Muscle of arm (tissue), 12 donors: ENCODE results near the gene UBTD1. TPM values are rescaled to one million over a fixed set of nuclear protein-coding genes. Genes with fewer than 3 reads are reported as not detected.
"Not testable (repeated sequence)": the region's sequence is repeated elsewhere in the genome, so short reads cannot be mapped to it uniquely, and the experiment has no call there.

Experiments used
- DNase-seq: peaks from one replicate; pipeline ENCODE4 v3.0.0-alpha.2; 2013
- polyA plus RNA-seq, 12 donors: library from polyadenylated mRNA; unstranded; fragments of 120-200 nt; gene quantifications; one replicate each; pipeline ENCODE4 v1.2.1, GENCODE V29; 2013; ENCODE audit not compliant: insufficient read length in 12 of 12

The UBTD1 gene
- polyA plus RNA-seq, 12 donors: 9.5 to 21.4 (median 12.1) TPM; not detected in 1

DNA sequence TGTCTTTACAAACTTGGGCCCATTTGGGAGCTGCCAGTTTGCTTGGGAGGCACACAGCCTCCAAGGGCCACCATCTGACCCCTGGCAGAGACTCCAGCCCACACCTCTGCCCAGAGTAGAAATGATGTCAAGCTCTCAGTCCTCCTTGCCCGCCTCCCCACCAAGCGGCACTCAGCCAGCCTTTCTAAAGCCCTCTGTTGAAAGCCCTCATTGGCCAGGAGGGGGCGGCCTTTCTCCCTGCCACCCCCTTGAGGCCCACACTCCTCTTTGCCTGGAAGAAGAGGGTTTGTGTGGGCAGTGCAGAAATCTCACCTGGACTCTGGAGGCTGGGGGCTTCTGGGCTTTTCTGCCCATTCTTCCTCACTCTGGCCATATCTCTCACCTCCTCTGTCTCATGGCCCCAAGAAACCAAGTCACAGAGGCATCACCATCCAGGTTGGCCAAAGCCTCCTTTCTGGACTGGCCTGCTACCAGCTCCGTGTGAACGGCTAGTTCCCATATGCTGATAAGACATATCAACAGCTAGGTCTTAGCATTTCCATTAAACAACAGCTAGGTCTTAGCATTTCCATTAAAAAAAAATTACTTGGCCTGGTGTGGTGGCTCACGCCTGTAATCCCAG, 36.1 kb downstream of the UBTD1 start:
- no peak for DNase-seq

DNA sequence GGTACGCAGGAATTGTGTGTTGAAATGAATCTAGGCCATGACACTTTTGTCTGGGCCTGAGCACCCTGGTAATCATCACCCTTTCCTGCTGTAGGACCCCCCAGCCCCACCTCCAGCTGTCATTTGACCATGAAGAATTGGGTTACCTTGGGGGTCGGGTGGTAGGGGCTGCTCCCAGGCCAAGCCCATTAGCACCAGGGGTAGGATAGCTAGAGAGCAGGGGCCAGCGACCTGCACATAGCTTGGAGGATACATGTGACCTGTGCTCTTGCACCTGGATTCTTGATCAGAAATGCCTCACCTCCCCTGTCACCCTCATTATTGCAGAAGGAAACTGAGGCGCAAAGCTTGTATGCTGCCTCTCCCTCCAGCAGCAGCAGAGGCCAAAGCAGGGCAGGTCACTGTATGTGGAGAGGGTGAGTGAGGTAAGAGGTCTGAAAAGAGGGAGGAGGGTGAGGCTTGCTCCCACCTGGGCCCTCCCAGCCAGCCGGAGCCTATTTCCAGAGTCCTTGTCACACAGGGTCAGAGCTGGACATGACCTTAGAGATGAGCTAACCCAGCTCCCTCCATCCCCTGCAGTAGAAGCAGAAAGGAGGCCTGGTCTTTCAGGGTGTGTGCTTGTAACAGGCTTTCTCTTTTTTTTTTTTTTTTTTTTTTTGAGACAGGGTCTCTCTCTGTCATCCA, 38.6 kb downstream of the UBTD1 start:
- no peak for DNase-seq

DNA sequence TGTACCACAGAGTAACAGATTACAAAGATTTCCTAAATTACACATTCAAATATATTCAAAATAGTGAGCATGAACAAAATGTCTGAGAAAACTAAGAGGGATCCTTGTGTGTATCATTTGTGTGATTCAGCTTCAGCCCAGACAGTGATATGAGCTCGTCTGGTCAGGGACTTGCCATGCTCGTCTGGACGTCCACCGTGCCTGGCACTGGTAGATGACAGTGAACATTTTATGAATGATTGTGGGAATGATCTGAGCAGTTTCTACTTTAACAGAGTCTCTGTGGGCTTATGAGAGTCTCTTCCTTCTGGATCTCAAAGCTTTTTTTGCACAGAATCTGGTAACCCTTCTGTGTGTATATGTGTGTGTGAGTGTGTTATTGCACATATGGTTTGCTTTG, 39.7 kb downstream of the UBTD1 start:
- no peak for DNase-seq

DNA sequence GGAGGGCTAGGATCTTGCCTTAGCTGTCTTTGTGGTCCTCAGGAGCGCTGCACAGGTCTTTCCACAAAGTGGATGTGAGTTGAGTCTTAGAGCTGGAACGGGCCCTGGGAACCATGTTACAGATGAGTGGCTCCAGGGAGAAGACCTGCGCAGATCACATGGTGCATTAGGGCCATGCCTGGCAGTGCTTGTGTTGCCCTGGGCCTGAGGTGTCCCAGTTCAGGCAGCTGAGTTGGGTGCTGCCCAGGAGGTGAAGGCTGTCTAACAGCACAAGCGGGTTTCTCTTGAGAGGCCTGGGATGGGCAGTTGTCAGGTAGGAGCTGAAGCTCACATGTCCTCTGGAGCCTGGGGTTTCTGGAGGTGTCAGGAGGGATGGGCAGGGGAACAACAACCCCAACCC, 40.1 kb downstream of the UBTD1 start:
- DNase-seq: no peak

DNA sequence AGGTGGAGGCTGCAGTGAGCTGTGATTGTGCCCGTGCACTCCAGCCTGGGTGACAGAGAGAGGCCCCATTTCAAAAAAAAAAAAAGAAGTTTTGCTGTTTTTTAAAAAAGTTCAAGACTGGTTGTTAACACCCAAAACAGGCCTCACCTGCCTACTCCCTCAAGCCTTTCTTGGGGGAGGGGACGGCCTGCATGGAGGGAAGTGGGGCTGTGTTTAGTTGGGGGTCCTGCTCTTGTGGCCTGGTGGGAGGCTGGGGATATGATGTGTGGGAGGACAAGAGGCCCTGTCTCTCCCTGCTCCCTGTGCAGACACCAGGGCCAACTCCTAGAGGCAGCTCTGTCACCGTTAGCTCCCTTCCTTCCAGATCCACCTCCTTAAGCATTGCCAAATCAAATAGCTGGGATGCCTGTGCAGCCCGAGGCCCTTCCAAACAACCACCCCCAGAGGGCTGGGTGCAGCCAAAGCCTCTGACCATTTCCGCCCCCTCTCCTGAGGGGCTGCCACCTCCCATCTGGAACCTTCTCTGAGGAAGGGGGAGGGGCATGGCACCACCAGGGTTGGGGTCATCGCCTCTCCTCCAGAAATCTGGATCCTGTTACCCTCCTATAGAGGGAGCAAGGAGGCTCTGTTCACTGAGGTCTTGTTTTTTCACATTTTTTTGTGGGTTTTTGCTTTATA, 40.9 kb downstream of the UBTD1 start:
- DNase-seq: no peak

DNA sequence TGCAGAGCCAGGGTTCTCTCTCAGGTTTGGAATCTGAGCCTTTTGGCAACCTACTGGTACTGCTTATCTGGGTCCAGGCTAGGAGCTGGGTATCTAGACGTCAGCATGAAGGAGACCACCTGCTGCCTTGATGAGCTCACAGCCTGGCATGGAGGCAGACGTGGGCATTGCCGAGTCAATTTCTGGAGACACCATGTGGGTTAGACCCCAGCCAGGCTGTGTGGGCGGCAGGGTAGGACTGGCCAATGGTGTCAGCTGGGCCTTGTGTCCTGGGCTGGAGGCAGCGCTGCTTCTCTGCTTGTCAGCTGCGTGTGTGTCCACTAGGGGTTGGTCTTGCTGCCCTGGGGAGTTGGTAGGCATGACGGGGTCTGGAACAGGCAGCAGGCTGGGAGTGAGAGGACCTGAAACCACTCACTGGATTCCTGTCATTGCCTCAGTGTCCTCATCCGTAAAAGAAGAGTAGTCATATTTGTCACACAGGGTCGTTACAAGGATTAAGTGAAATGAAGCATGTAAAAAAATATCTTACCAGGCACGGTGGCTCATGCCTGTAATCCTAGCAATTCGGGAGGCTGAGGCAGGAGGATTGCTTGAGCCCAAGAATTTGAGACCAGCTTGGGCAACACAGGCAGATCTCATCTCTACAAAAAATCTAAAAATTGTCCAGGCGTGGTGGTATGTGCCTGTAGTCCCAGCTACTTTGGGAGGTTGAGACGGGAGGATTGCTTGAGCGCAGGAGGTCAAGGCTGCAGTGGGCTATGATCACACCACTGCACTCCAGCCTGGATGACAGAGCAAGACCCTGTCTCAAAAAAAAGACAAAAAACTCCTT, 42.2 kb downstream of the UBTD1 start:
- no peak for DNase-seq

DNA sequence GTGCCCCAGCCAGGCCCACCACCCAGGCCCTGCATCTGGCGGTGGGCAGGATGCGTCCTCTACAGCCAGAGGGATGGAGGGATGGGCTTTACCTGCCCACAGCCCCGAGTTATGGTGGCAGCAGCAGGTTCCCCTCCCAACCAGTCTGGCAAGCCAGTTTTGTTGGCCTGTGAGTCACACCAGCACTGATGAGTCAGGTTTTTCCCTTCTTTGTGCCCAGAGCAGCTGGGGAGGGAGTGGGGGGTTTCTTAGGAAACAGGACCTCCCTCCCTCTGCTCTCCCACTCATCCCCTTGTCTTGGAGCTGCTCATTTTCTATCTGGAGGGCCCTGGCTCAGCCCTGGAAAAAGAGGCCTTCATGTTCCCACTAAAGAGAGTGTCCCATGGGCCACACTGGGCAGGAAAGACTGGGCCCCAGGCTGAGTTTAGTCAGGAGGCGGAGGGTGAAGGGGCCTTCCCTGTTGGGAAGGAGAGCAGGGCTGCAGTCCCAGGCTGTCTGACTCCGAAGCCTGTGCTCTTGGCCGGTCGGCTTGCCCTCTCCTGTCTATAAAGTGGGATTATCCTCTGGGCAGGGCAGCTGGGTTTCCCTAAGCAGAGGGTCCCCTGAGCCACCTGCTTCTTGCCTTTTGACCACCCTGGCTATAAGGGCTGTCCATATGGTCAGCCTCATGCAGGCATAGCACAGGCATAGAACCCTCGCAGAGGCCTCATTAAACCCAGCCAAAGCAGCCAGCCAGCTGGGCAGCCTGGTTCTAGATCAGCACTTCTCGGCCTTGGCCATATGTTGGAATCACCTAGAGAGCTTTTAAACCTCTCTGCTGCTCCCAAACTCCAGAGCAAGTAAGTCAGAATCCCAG, 43.7 kb downstream of the UBTD1 start:
- peak; percentile 91 for DNase-seq

DNA sequence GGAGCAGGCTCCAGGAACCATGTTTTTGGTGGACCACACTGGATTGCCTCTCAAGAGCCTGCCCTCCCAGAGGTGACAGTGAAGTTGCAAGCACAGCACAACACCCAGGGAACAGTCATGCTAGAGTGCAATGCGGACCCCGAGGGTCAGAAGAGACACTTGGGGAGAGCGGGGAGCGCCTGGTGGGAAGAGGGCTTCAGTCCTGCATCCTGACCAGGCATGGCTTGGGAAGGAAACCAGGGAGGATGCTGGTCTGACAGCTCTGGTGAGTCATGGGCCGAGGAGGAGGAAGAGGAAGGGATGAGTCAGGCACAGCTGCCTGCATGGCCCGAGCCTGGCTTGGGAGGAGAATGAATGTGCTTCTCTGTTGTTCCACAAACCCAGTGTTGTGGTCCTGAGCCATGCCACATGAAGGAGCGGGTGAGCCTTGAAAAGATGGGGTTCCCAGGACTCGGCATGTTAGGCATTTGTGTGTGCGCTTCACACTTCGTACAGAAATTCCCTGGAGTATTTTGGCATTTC, 44.4 kb downstream of the UBTD1 start:
- DNase-seq: peak; percentile 61

DNA sequence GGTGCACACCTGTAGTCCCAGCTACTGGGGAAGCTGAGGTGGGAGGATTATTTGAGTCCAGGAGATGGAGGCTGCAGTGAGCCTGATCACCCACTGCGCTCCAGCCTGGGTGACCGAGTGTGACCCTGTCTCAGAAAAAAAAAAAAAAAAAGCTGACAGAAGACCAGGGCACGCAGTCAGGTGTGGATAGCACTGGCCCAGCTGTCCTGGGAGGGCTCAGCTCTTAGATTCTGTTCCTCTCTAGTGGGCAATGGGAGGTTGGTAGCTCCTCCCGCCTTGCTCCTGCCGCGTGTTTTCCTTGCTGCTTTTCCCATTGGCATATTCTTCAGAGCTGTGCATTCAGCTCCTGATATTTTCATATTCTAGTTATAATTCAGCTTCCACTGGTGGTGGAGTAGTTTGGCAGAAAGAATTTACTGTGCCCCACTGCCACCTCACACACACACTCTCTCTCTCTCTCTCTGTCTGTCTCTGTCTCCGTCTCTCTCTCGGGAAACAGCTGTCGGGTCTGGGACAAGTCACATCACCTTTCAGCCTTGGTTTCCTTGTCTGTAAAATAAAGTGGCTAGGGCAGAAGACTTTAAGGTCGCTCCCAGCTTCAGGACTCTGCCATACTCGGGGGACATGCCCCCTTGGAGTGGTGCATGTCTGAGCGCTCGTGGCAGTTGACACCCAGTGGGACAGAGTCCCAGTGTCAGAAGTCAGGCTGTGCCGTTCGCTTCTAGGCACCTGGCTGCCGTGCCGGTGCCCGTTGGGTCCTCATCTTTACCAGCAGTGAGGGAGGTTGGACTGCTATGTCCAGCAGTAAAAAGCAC, 47.9 kb downstream of the UBTD1 start:
- no peak for DNase-seq

DNA sequence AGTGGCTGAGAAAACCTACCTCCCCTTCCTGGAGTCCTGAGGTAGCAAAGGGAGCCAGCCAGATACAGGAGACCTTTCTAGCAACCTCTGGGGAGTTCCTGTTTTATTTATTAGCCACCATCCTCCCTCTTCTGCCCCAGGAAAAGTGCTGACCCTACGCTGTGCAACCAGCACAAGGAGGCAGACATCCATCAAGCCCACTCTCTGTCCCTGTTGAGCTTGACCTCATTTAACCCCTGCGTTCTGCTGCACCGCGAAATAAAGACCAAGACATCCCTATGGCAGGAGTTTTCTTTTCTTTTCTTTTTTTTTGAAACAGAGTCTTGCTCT, 48.5 kb downstream of the UBTD1 start:
- DNase-seq: no peak

DNA sequence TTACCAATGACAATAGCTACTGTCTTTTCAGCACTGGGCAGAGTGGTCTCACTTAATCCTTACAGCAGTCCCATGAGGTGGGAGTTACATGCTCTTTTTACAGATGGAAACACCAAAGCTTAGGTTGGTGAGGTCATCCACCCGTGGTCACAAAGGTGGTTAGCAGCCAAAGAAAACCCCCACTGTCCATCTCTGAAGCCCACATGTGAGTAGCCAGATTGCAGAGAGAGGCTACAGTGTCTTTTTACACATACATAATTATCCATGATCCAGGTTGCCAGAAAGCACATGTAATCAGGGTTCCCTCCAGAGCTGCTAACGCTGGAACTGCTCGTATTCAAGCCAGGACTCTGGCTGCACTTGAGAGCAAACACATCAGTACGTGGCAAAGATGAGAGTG, 49.2 kb downstream of the UBTD1 start:
- DNase-seq: peak; percentile 52

DNA sequence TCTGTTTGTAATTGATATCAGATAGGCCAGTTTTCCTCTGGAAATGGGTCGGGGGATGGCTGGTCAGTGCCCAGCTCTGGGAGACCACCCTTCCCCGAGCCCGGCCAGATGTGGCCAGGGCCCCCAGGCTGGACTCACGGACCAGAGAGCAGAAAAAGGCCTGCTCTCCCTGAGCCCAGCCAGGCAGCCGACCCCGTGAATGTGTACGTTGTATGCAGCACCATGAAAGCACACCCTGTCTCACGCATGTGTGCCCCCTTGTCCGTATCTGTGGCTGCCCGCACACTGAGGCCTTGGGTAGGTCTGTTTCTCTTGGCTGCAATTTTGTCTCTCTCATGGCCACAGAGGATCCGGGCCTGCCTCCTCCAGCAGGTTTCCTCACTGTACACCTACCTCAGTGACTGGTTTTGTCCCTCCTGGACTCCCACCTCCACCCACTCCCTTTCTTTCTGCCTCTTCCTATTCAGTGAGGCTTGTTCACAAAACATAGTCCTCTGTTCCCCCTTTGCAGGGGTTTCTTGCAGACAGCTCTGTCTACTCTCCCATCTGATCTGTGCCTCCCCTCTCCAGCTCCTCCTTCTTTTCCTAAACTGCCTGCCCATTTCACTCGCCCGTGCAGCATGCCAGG, 50.2 kb downstream of the UBTD1 start:
- no peak for DNase-seq

DNA sequence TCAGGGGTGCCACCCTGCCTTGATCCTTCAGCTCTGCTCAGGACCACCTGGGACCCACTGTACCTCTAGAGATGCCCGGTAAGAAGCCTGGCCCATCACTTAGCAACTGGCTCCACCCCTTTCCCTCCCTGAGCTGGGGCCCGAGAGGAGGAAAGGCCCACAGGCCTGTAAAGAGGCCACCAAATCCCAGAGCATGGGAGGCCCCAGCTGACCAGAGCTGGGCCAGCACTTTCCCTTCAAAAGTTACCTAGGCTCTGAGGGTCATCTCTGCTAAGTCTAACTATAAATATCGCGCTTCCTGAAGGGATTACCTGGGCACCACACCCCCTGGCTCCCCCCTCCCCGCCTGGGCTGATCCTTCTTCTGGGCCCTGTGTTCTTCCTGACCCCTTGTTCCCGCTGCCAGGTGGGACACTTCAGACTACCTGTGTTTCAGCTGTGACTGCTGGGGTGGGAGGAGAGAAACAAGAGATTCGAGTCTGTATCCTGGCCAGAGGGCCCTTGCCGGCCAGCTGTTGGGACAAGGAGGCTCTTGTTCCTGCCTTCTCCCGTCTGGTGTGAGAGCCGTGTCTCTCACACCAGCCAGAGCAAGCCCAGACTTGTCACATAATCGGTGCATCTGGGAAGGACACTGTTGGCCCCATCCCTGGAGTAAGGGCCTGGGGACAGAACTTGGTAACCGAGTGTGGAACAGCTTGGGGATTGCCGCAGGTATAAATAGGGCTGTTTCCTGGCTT, 51.0 kb downstream of the UBTD1 start:
- no peak for DNase-seq

DNA sequence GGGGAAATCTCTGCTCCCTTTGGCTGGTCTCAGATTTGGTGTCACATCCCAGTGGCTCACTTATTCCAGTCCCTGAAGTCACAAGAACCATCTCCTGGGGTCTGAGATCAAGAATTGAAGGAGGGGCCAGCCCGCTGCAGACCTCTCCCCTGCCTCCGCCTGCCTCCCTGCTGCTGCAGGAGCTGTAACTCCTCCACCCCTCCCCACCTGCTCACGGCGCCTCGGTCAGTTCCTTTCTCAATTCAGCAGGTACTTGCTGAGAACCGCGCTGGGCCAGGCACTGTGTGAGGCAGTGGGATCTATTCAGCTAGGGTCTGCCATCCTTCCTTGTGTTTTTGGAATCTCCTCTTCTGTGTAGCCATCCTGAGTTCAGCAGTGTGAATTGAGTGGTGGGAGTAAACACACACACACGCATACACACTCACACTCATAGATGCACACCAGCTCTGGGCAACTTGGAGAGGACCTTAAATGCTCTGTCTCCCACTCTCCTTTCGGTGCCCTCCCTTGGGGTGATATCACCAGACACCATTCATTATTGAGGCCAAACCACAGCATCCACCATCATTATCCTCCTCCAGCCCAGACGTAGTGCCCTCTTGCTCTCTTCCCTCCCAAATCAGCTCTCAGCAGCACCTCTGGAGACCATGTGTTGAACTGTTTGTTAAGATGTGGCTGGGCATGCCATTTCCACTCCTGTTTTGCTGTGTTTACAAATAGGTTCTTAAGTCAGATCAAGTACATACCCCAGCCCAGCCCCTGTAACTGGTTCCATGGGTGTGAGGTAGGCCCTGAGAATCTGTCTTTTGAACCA, 51.8 kb downstream of the UBTD1 start:
- no peak for DNase-seq

DNA sequence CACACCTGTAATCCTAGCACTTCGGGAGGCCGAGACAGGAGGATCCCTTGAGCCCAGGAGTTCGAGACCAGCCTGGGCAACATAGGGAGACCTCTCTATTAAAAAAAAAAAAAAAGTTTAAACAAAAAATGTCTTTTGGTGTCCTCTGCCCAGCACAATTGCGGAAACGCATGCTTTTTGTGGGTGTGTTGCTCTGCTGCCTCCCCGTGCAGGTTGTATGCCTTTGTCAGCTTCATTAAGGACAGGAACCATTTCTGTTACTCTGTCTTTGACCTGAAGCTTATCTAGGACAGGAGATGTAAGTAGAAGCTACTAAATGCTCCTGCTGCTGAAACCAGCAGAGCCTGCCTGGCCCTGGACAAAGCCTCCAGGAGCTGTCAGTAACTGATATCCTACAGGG, 52.5 kb downstream of the UBTD1 start:
- DNase-seq: no peak

DNA sequence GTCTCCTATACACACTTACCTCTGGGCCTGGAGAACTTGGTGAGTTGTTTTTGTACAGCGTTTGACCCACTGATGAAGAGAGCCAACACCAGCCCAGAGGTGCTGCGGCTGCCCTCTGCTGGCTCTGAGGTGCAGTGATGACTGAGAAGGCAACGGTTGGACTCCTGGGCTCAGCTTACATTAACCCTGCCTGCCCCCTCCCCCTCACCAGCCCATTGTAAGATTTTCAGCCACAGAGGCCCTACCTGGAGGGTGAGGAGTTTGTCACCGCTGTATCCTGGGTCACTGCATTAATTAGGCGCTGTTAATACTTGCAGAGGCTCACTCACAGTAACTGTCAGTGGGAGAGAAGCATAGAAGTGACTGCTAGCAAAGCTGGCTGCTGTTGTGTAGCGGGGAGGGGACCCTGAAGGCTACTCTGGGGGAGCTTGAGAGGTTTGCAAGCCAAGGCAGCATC, 54.9 kb downstream of the UBTD1 start:
- no peak for DNase-seq

DNA sequence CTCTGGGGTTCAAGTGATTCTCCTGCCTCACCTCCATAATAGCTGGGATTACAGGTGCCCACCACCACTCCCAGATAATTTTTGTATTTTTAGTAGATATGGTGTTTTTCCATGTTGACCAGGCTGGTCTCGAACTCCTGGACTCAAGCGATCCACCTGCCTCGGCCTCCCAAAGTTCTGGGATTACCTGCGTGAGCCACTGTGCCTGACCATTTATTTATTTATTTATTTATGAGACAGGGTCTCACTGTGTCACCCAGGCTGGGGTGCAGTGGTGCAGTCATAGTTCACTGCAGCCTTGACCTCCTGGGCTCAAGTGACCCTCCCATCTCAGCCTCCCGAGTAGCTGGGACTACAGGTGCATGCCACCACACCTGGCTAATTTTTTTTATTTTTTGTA, 55.6 kb downstream of the UBTD1 start:
- DNase-seq: not testable (repeated sequence)

DNA sequence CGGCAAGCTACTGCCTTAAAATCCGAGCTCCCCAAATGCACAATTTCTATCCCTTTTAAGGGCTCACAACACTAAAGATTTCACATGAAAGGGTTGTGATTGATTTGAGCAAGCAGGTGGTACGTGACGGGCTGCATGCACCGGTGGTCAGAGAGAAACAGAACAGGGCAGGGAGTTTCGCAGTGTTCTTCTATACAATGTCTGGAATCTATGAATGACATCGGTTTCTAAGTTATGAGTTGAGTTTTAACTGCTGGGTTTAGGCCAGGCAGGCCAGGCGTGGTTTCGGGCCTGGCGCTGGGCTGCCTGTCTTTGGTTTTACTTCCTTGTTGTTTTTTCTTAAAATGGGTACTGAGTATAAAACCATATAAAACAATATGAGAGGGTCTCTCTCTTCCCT, 56.8 kb downstream of the UBTD1 start:
- DNase-seq: not testable (repeated sequence)
